Hepatocyte (in vitro differentiated cells): ENCODE results near the gene MFSD6L.

Source experiments
- CTCF ChIP-seq: fragments of 200-600 bp; sonication (generic); IDR thresholded peaks from 2 replicates; pipeline ENCODE4 v1.5.1; 2016; ENCODE audit warnings: antibody characterized with exemption, mild to moderate bottlenecking; ENCODE audit not compliant: poor library complexity
- EZH2phosphoT487 ChIP-seq: fragments of 200-600 bp; sonication (generic); IDR thresholded peaks from one replicate; pipeline ENCODE4 v1.6.1; 2018; ENCODE audit warnings: antibody characterized with exemption, mild to moderate bottlenecking, low read depth, moderate library complexity; ENCODE audit not compliant: unreplicated experiment, severe bottlenecking

GRCh38 chr17:8776248-8776647, 22.9 kb downstream of the MFSD6L start:
- TF ChIP-seq CTCF (no peak), EZH2phosphoT487 (no peak)
